HG03103 (cell line): Measurements from ENCODE around the gene SRC.

Source experiments
- ATAC-seq: cut with Tn5 transposase; IDR thresholded peaks from one replicate; pipeline ENCODE4 v1.9.1; 2021; ENCODE audit warnings: low read depth; ENCODE audit not compliant: unreplicated experiment

The SRC gene

GRCh38 chr20:37345339-37346235 lies at the start of gene SRC:
SRC (plus strand) TSS chr20:37346140; CDS start chr20:37384154, 38,014 bp downstream.
- no peak for ATAC-seq

- ATAC-seq, result no peak
Observed at GRCh38 chr20:37296371-37296770, 49.6 kb upstream of the SRC start.

- no peak for ATAC-seq
Observed at GRCh38 chr20:37297066-37297736, 48.7 kb upstream of the SRC start.

GRCh38 chr20:37298190-37298939 lies 47.6 kb upstream of the SRC start:
- ATAC-seq, result no peak

- no peak for ATAC-seq
Observed at GRCh38 chr20:37299718-37300528, 46.0 kb upstream of the SRC start.

- no peak for ATAC-seq
Observed at GRCh38 chr20:37301120-37301519, 44.8 kb upstream of the SRC start.

GRCh38 chr20:37301558-37301957 lies 44.4 kb upstream of the SRC start:
- no peak for ATAC-seq

- ATAC-seq, result no peak
Observed at GRCh38 chr20:37302981-37303380, 43.0 kb upstream of the SRC start.

- ATAC-seq, result no peak
Observed at GRCh38 chr20:37303637-37304036, 42.3 kb upstream of the SRC start.

GRCh38 chr20:37305079-37305478 lies 40.9 kb upstream of the SRC start:
- no peak for ATAC-seq

- no peak for ATAC-seq
Observed at GRCh38 chr20:37305839-37306238, 40.1 kb upstream of the SRC start.

GRCh38 chr20:37308086-37309050 lies 37.6 kb upstream of the SRC start:
- ATAC-seq, result peak; percentile 70

- ATAC-seq, result no peak
Observed at GRCh38 chr20:37309290-37309689, 36.6 kb upstream of the SRC start.

GRCh38 chr20:37309936-37310590 lies 35.9 kb upstream of the SRC start:
- no peak for ATAC-seq

GRCh38 chr20:37310951-37311350 lies 35.0 kb upstream of the SRC start:
- ATAC-seq, result no peak

GRCh38 chr20:37311710-37312355 lies 34.1 kb upstream of the SRC start:
- no peak for ATAC-seq

GRCh38 chr20:37313546-37314091 lies 32.3 kb upstream of the SRC start:
- no peak for ATAC-seq

GRCh38 chr20:37314099-37314498 lies 31.8 kb upstream of the SRC start:
- no peak for ATAC-seq
